ENCODE data around the gene TRANK1. TPM values are rescaled to one million over a fixed set of nuclear protein-coding genes. Genes with fewer than 3 reads are reported as not detected.

Gene TRANK1
- polyA plus RNA-seq, result 10 to 100 TPM; 19.4 to 52.7 (median 24.6) TPM

- Mint-ChIP-seq H3K4me1 (peaks cover 21 to 42% of the 10 kb centered on the region in 2 donors), H3K9me3 (peaks cover 3 to 12% (median 7%) of the 10 kb centered on the region in 6 donors), H3K27me3 (ENCODE audit: low read depth in 3 of 3) (peaks cover 4 to 10% (median 9%) of the 10 kb centered on the region in 3 donors), H3K27ac (peak within 1 kb of the TSS; percentile 80 to 89 (median 85)), H3K36me3 (peaks cover 0 to 6% (median 4%) of the 10 kb centered on the region in 3 donors), H3K4me3 (peak within 1 kb of the TSS; percentile 87 to 90 (median 89))
- DNase-seq, result peak; percentile 86 to 88 (median 87)
Measured at GRCh38 chr3:36944641-36945270, at the start of gene TRANK1. TRANK1 (minus strand) TSS chr3:36945054; CDS start chr3:36944809, 245 bp downstream.

- Mint-ChIP-seq H3K9me3 (no peaks in the 10 kb centered on the region), H3K27me3 (ENCODE audit: low read depth in 3 of 3) (peaks cover 0 to 7% (median 3%) of the 10 kb centered on the region in 3 donors), H3K4me3 (no peak within 1 kb of the TSS), H3K4me1 (peaks cover 22 to 30% of the 10 kb centered on the region in 2 donors), H3K27ac (no peak within 1 kb of the TSS), H3K36me3 (peaks cover 22 to 25% (median 24%) of the 10 kb centered on the region in 3 donors)
- DNase-seq, result peak; percentile 96 to 99 (median 96)
Measured at GRCh38 chr3:36993326-36994283, 48.8 kb upstream of the TRANK1 start, which contains the start of gene MLH1. MLH1 (plus strand) TSS chr3:36993518; CDS start chr3:36993548, 30 bp downstream.

- H3K4me1 Mint-ChIP-seq, result peaks cover 27 to 33% of the 10 kb centered on the region in 2 donors
- no peak within 1 kb of the TSS for H3K4me3 Mint-ChIP-seq
- peaks cover 20 to 22% (median 22%) of the 10 kb centered on the region in 3 donors for H3K36me3 Mint-ChIP-seq
- peak in 2 of 3 donors; percentile 100 for DNase-seq
- H3K9me3 Mint-ChIP-seq, result no peaks in the 10 kb centered on the region
- H3K27ac Mint-ChIP-seq, result no peak within 1 kb of the TSS
- peaks cover 0 to 7% (median 3%) of the 10 kb centered on the region in 3 donors for H3K27me3 Mint-ChIP-seq (ENCODE audit: low read depth in 3 of 3)
Measured at GRCh38 chr3:36992806-36993325, 48.0 kb upstream of the TRANK1 start, which contains the start of gene EPM2AIP1. EPM2AIP1 (minus strand) TSS chr3:36993131; CDS start chr3:36993077, 54 bp downstream.

- Mint-ChIP-seq H3K9me3 (no peaks in the 10 kb centered on the region), H3K36me3 (peaks cover 15 to 21% (median 17%) of the 10 kb centered on the region in 3 donors), H3K4me1 (peaks cover 31 to 40% of the 10 kb centered on the region in 2 donors), H3K27me3 (ENCODE audit: low read depth in 3 of 3) (peaks cover 0 to 7% (median 0%) of the 10 kb centered on the region in 3 donors), H3K4me3 (no peak overlapping the region), H3K27ac (no peak overlapping the region)
- no peak for DNase-seq
Measured at GRCh38 chr3:36991923-36992805, 47.3 kb upstream of the TRANK1 start.

GRCh38 chr3:36991147-36991546 is 46.3 kb upstream of the TRANK1 start:
- Mint-ChIP-seq H3K4me1 (peaks cover 31 to 41% of the 10 kb centered on the region in 2 donors), H3K27me3 (ENCODE audit: low read depth in 3 of 3) (peaks cover 0 to 7% (median 0%) of the 10 kb centered on the region in 3 donors), H3K36me3 (peaks cover 8 to 14% (median 13%) of the 10 kb centered on the region in 3 donors), H3K27ac (peak overlapping the region in 1 of 6 donors; percentile 25), H3K4me3 (no peak overlapping the region), H3K9me3 (no peaks in the 10 kb centered on the region)
- DNase-seq, result no peak

- DNase-seq, result no peak
- Mint-ChIP-seq H3K36me3 (peaks cover 21 to 27% (median 25%) of the 10 kb centered on the region in 3 donors), H3K27me3 (ENCODE audit: low read depth in 3 of 3) (peaks cover 0 to 7% (median 0%) of the 10 kb centered on the region in 3 donors), H3K4me1 (peaks cover 31 to 46% of the 10 kb centered on the region in 2 donors), H3K4me3 (peak overlapping the region; percentile 18 to 56 (median 21)), H3K9me3 (no peaks in the 10 kb centered on the region), H3K27ac (peak overlapping the region in 5 of 6 donors; percentile 20 to 66 (median 36))
Measured at GRCh38 chr3:36989568-36989967, 44.7 kb upstream of the TRANK1 start.

- H3K27me3 Mint-ChIP-seq (ENCODE audit: low read depth in 3 of 3), result peaks cover 0 to 7% (median 0%) of the 10 kb centered on the region in 3 donors
- H3K36me3 Mint-ChIP-seq, result peaks cover 24 to 26% (median 24%) of the 10 kb centered on the region in 3 donors
- no peak for DNase-seq
- H3K4me1 Mint-ChIP-seq, result peaks cover 31 to 46% of the 10 kb centered on the region in 2 donors
- peak overlapping the region; percentile 19 to 57 (median 51) for H3K4me3 Mint-ChIP-seq
- peak overlapping the region in 5 of 6 donors; percentile 20 to 66 (median 36) for H3K27ac Mint-ChIP-seq
- H3K9me3 Mint-ChIP-seq, result no peaks in the 10 kb centered on the region
Measured at GRCh38 chr3:36989005-36989404, 44.2 kb upstream of the TRANK1 start.

GRCh38 chr3:36988356-36988755 is 43.5 kb upstream of the TRANK1 start:
- Mint-ChIP-seq H3K4me3 (peak overlapping the region; percentile 1 to 43 (median 15)), H3K27ac (peak overlapping the region; percentile 3 to 77 (median 18)), H3K4me1 (peaks cover 31 to 46% of the 10 kb centered on the region in 2 donors), H3K36me3 (peaks cover 24 to 29% (median 27%) of the 10 kb centered on the region in 3 donors), H3K9me3 (no peaks in the 10 kb centered on the region), H3K27me3 (ENCODE audit: low read depth in 3 of 3) (peaks cover 0 to 7% (median 0%) of the 10 kb centered on the region in 3 donors)
- DNase-seq, result no peak

GRCh38 chr3:36981006-36981405 is 36.2 kb upstream of the TRANK1 start:
- H3K4me1 Mint-ChIP-seq, result peaks cover 0 to 4% of the 10 kb centered on the region in 2 donors
- H3K27ac Mint-ChIP-seq, result no peak overlapping the region
- H3K4me3 Mint-ChIP-seq, result no peak overlapping the region
- H3K27me3 Mint-ChIP-seq (ENCODE audit: low read depth in 3 of 3), result no peaks in the 10 kb centered on the region
- no peak for DNase-seq
- H3K36me3 Mint-ChIP-seq, result peaks cover 34 to 46% (median 43%) of the 10 kb centered on the region in 3 donors
- H3K9me3 Mint-ChIP-seq, result peaks cover 5 to 12% (median 9%) of the 10 kb centered on the region in 6 donors

- peaks cover 11 to 13% of the 10 kb centered on the region in 2 donors for H3K4me1 Mint-ChIP-seq
- peaks cover 4 to 10% (median 8%) of the 10 kb centered on the region in 3 donors for H3K36me3 Mint-ChIP-seq
- no peaks in the 10 kb centered on the region for H3K27me3 Mint-ChIP-seq (ENCODE audit: low read depth in 3 of 3)
- H3K4me3 Mint-ChIP-seq, result no peak overlapping the region
- no peak overlapping the region for H3K27ac Mint-ChIP-seq
- DNase-seq, result no peak
- peaks cover 0 to 11% (median 0%) of the 10 kb centered on the region in 6 donors for H3K9me3 Mint-ChIP-seq
Measured at GRCh38 chr3:36973139-36973538, 28.3 kb upstream of the TRANK1 start.

GRCh38 chr3:36972163-36972562 is 27.3 kb upstream of the TRANK1 start:
- Mint-ChIP-seq H3K4me1 (peaks cover 11 to 13% of the 10 kb centered on the region in 2 donors), H3K36me3 (peaks cover 4 to 8% (median 6%) of the 10 kb centered on the region in 3 donors), H3K27ac (no peak overlapping the region), H3K9me3 (peaks cover 0 to 2% (median 0%) of the 10 kb centered on the region in 6 donors), H3K27me3 (ENCODE audit: low read depth in 3 of 3) (no peaks in the 10 kb centered on the region), H3K4me3 (no peak overlapping the region)
- DNase-seq, result no peak

All from immature natural killer cell (primary cell).